ENCODE data around the gene LKAAEAR1.

LKAAEAR1 gene

GRCh38 chr20:64039293-64040160 lies 44.7 kb downstream of the LKAAEAR1 start:
- no peaks in the 10 kb centered on the region for H3K9me3 ChIP-seq (ENCODE audit: low read length)
- H3K4me3 ChIP-seq (ENCODE audit: low read length), result peak overlapping the region; percentile 46
- peak overlapping the region; percentile 41 for H2AFZ ChIP-seq (ENCODE audit: low read depth, low read length)
- peaks cover 6% of the 10 kb centered on the region for H3K36me3 ChIP-seq (ENCODE audit: insufficient read depth, low read length)
- peaks cover 18% of the 10 kb centered on the region for H3K4me1 ChIP-seq (ENCODE audit: insufficient read depth, low read length)
- H3K27me3 ChIP-seq (ENCODE audit: insufficient read depth, low read length), result peaks cover 54% of the 10 kb centered on the region

GRCh38 chr20:64038565-64039292 lies 45.5 kb downstream of the LKAAEAR1 start:
- peaks cover 48% of the 10 kb centered on the region for H3K27me3 ChIP-seq (ENCODE audit: insufficient read depth, low read length)

GRCh38 chr20:64038224-64038564 lies 46.0 kb downstream of the LKAAEAR1 start:
- Histone ChIP-seq H3K9me3 (ENCODE audit: low read length) (no peaks in the 10 kb centered on the region), H3K27me3 (ENCODE audit: insufficient read depth, low read length) (peaks cover 43% of the 10 kb centered on the region)

More at GRCh38 chr20:64038565-64039292, 45.5 kb downstream of the LKAAEAR1 start:
- peak overlapping the region; percentile 41 for H2AFZ ChIP-seq (ENCODE audit: low read depth, low read length)
- peaks cover 13% of the 10 kb centered on the region for H3K36me3 ChIP-seq (ENCODE audit: insufficient read depth, low read length)
- H3K4me1 ChIP-seq (ENCODE audit: insufficient read depth, low read length), result peaks cover 18% of the 10 kb centered on the region
- no peaks in the 10 kb centered on the region for H3K9me3 ChIP-seq (ENCODE audit: low read length)
- H3K4me3 ChIP-seq (ENCODE audit: low read length), result peak overlapping the region; percentile 46

GRCh38 chr20:64037498-64038213 lies 46.5 kb downstream of the LKAAEAR1 start:
- H3K9me3 ChIP-seq (ENCODE audit: low read length), result no peaks in the 10 kb centered on the region
- H2AFZ ChIP-seq (ENCODE audit: low read depth, low read length), result no peak overlapping the region
- H3K36me3 ChIP-seq (ENCODE audit: insufficient read depth, low read length), result peaks cover 22% of the 10 kb centered on the region
- H3K4me1 ChIP-seq (ENCODE audit: insufficient read depth, low read length), result peaks cover 18% of the 10 kb centered on the region
- peaks cover 43% of the 10 kb centered on the region for H3K27me3 ChIP-seq (ENCODE audit: insufficient read depth, low read length)
- H3K4me3 ChIP-seq (ENCODE audit: low read length), result no peak overlapping the region

More at GRCh38 chr20:64038224-64038564, 46.0 kb downstream of the LKAAEAR1 start:
- no peak overlapping the region for H2AFZ ChIP-seq (ENCODE audit: low read depth, low read length)
- H3K4me1 ChIP-seq (ENCODE audit: insufficient read depth, low read length), result peaks cover 18% of the 10 kb centered on the region
- no peak overlapping the region for H3K4me3 ChIP-seq (ENCODE audit: low read length)
- peaks cover 16% of the 10 kb centered on the region for H3K36me3 ChIP-seq (ENCODE audit: insufficient read depth, low read length)

- Histone ChIP-seq H3K4me3 (ENCODE audit: low read length) (no peak overlapping the region), H3K27me3 (ENCODE audit: insufficient read depth, low read length) (peaks cover 39% of the 10 kb centered on the region), H3K4me1 (ENCODE audit: insufficient read depth, low read length) (peaks cover 16% of the 10 kb centered on the region), H3K36me3 (ENCODE audit: insufficient read depth, low read length) (peaks cover 27% of the 10 kb centered on the region), H3K9me3 (ENCODE audit: low read length) (no peaks in the 10 kb centered on the region), H2AFZ (ENCODE audit: low read depth, low read length) (no peak overlapping the region)
Observed at GRCh38 chr20:64037199-64037497, 47.0 kb downstream of the LKAAEAR1 start.

GRCh38 chr20:64036346-64037198 lies 47.6 kb downstream of the LKAAEAR1 start:
- Histone ChIP-seq H3K4me1 (ENCODE audit: insufficient read depth, low read length) (peaks cover 16% of the 10 kb centered on the region), H3K27me3 (ENCODE audit: insufficient read depth, low read length) (peaks cover 33% of the 10 kb centered on the region), H3K4me3 (ENCODE audit: low read length) (no peak overlapping the region), H3K9me3 (ENCODE audit: low read length) (no peaks in the 10 kb centered on the region), H3K36me3 (ENCODE audit: insufficient read depth, low read length) (peaks cover 33% of the 10 kb centered on the region), H2AFZ (ENCODE audit: low read depth, low read length) (no peak overlapping the region)

GRCh38 chr20:64035933-64036345 lies 48.3 kb downstream of the LKAAEAR1 start, which contains the start of gene C20orf204:
Gene C20orf204, plus strand, starts transcription at chr20:64036182. Its CDS starts 142 bp downstream, at chr20:64036324.
- H3K27me3 ChIP-seq (ENCODE audit: insufficient read depth, low read length), result peaks cover 27% of the 10 kb centered on the region
- no peaks in the 10 kb centered on the region for H3K9me3 ChIP-seq (ENCODE audit: low read length)
- peaks cover 33% of the 10 kb centered on the region for H3K36me3 ChIP-seq (ENCODE audit: insufficient read depth, low read length)
- H2AFZ ChIP-seq (ENCODE audit: low read depth, low read length), result no peak within 1 kb of the TSS
- H3K4me3 ChIP-seq (ENCODE audit: low read length), result no peak within 1 kb of the TSS
- peaks cover 16% of the 10 kb centered on the region for H3K4me1 ChIP-seq (ENCODE audit: insufficient read depth, low read length)

- peaks cover 39% of the 10 kb centered on the region for H3K36me3 ChIP-seq (ENCODE audit: insufficient read depth, low read length)
- H3K9me3 ChIP-seq (ENCODE audit: low read length), result no peaks in the 10 kb centered on the region
- H3K4me1 ChIP-seq (ENCODE audit: insufficient read depth, low read length), result peaks cover 16% of the 10 kb centered on the region
- H3K4me3 ChIP-seq (ENCODE audit: low read length), result no peak overlapping the region
- peaks cover 20% of the 10 kb centered on the region for H3K27me3 ChIP-seq (ENCODE audit: insufficient read depth, low read length)
- H2AFZ ChIP-seq (ENCODE audit: low read depth, low read length), result no peak overlapping the region
Observed at GRCh38 chr20:64035066-64035932, 48.9 kb downstream of the LKAAEAR1 start.

GRCh38 chr20:64033981-64034493 lies 50.2 kb downstream of the LKAAEAR1 start:
- Histone ChIP-seq H3K4me3 (ENCODE audit: low read length) (no peak overlapping the region), H2AFZ (ENCODE audit: low read depth, low read length) (no peak overlapping the region), H3K4me1 (ENCODE audit: insufficient read depth, low read length) (peaks cover 7% of the 10 kb centered on the region), H3K36me3 (ENCODE audit: insufficient read depth, low read length) (peaks cover 51% of the 10 kb centered on the region), H3K27me3 (ENCODE audit: insufficient read depth, low read length) (peaks cover 9% of the 10 kb centered on the region), H3K9me3 (ENCODE audit: low read length) (no peaks in the 10 kb centered on the region)

Data from neuron (in vitro differentiated cells).